Trophoblast cell (in vitro differentiated cells and primary cell): ENCODE results near the gene GSK3B.

Source experiments
- DNase-seq, 2 donors: peaks; one replicate each; pipeline ENCODE4 v3.0.0-alpha.2; 2016
- H2AFZ ChIP-seq: 2 replicates; pipeline ENCODE4 v1.6.1; 2013; ENCODE audit warnings: low read length, moderate library complexity, mild to moderate bottlenecking; ENCODE audit not compliant: insufficient read depth, poor library complexity
- H2AK5ac ChIP-seq: 2 replicates; pipeline ENCODE4 v1.6.1; 2013; ENCODE audit warnings: mild to moderate bottlenecking, low read length
- H2BK120ac ChIP-seq: 2 replicates; pipeline ENCODE4 v1.6.1; 2013; ENCODE audit warnings: low read length, mild to moderate bottlenecking, moderate library complexity; ENCODE audit not compliant: insufficient read depth, poor library complexity
- H2BK12ac ChIP-seq: 2 replicates; pipeline ENCODE4 v1.6.1; 2013; ENCODE audit warnings: mild to moderate bottlenecking, low read length, moderate library complexity
- H2BK5ac ChIP-seq: 2 replicates; pipeline ENCODE4 v1.6.1; 2013; ENCODE audit warnings: low read length, low read depth, moderate library complexity, mild to moderate bottlenecking; ENCODE audit not compliant: poor library complexity
- H3K14ac ChIP-seq: 2 replicates; pipeline ENCODE4 v1.6.1; 2013; ENCODE audit warnings: mild to moderate bottlenecking, low read length
- H3K18ac ChIP-seq: 2 replicates; pipeline ENCODE4 v1.6.1; 2013; ENCODE audit warnings: mild to moderate bottlenecking, low read length
- H3K23ac ChIP-seq: 2 replicates; pipeline ENCODE4 v1.6.1; 2013; ENCODE audit warnings: low read length
- H3K27ac ChIP-seq: 2 replicates; pipeline ENCODE4 v1.5.1; 2013; ENCODE audit warnings: low read depth, mild to moderate bottlenecking, inconsistent platforms, low read length, moderate library complexity
- H3K27me3 ChIP-seq: 2 replicates; pipeline ENCODE4 v1.6.1; 2013; ENCODE audit warnings: inconsistent platforms, mild to moderate bottlenecking, low read length, moderate library complexity; ENCODE audit not compliant: insufficient read depth
- H3K36me3 ChIP-seq, 2 experiments: 1 replicate in 1 of 2; 2 replicates in 1 of 2; pipeline ENCODE4 v1.6.1; 2013; ENCODE audit warnings: low read length in 2 of 2, mild to moderate bottlenecking in 2 of 2, moderate library complexity in 1 of 2; ENCODE audit not compliant: insufficient read depth in 2 of 2, control insufficient read depth in 1 of 2
- H3K4ac ChIP-seq: 2 replicates; pipeline ENCODE4 v1.6.1; 2013; ENCODE audit warnings: low read depth, mild to moderate bottlenecking, low read length, moderate library complexity
- H3K4me1 ChIP-seq, 2 experiments: 1 replicate in 1 of 2; 2 replicates in 1 of 2; pipeline ENCODE4 v1.6.1; 2013; ENCODE audit warnings: low read length in 2 of 2, mild to moderate bottlenecking in 2 of 2, moderate library complexity in 1 of 2; ENCODE audit not compliant: insufficient read depth in 2 of 2, control insufficient read depth in 1 of 2
- H3K4me2 ChIP-seq: 2 replicates; pipeline ENCODE4 v1.6.1; 2013; ENCODE audit warnings: inconsistent platforms, mild to moderate bottlenecking, low read length, moderate library complexity
- H3K4me3 ChIP-seq: 2 replicates; pipeline ENCODE4 v1.5.1; 2013; ENCODE audit warnings: mild to moderate bottlenecking, low read depth, low read length, inconsistent platforms
- H3K79me1 ChIP-seq: one replicate; pipeline ENCODE4 v1.6.1; 2013; ENCODE audit warnings: low read length
- H3K79me2 ChIP-seq: 2 replicates; pipeline ENCODE4 v1.6.1; 2013; ENCODE audit warnings: low read length, mild to moderate bottlenecking; ENCODE audit not compliant: control insufficient read depth, insufficient read depth, poor library complexity
- H3K9ac ChIP-seq: 2 replicates; pipeline ENCODE4 v1.6.1; 2013; ENCODE audit warnings: mild to moderate bottlenecking, low read length
- H3K9me3 ChIP-seq: 2 replicates; pipeline ENCODE4 v1.6.1; 2013; ENCODE audit warnings: low read depth, mild to moderate bottlenecking, control low read depth, inconsistent platforms, low read length; ENCODE audit not compliant: insufficient read depth
- H4K12ac ChIP-seq: 2 replicates; pipeline ENCODE4 v1.6.1; 2013; ENCODE audit warnings: low read depth, mild to moderate bottlenecking, low read length, moderate library complexity
- H4K8ac ChIP-seq: 2 replicates; pipeline ENCODE4 v1.6.1; 2013; ENCODE audit warnings: low read depth, mild to moderate bottlenecking, low read length, moderate library complexity
- H4K91ac ChIP-seq: one replicate; pipeline ENCODE4 v1.6.1; 2013; ENCODE audit warnings: low read depth, mild to moderate bottlenecking, low read length, moderate library complexity
- WGBS: extraction: QIAGEN DNeasy Blood & Tissue Kit; methylation state at CpG from one replicate; pipeline ENCODE4 v1.1.7; 2013; ENCODE audit warnings: missing lambda C conversion rate; ENCODE audit not compliant: insufficient read length, insufficient coverage; ENCODE audit errors: extremely low coverage; 5-methylcytosine and 5-hydroxymethylcytosine counted together

GSK3B gene

GRCh38 chr3:120093119-120093910 is 932 bp downstream of the GSK3B start:
- peaks cover 1 to 7% of the 10 kb centered on the region in 2 experiments for H3K4me1 ChIP-seq
- peaks cover 21% of the 10 kb centered on the region for H3K79me1 ChIP-seq
- peak overlapping the region; percentile 78 for H3K4me3 ChIP-seq
- peak overlapping the region; percentile 71 for H3K9ac ChIP-seq
- H2AK5ac ChIP-seq: no peak overlapping the region
- peak overlapping the region; percentile 96 for H2BK5ac ChIP-seq
- no peaks in the 10 kb centered on the region for H3K36me3 ChIP-seq
- peak overlapping the region; percentile 65 for H3K4me2 ChIP-seq
- H2BK12ac ChIP-seq: no peak overlapping the region
- no peak overlapping the region for H3K23ac ChIP-seq
- H3K9me3 ChIP-seq: no peaks in the 10 kb centered on the region
- peak overlapping the region; percentile 92 for H4K8ac ChIP-seq
- peak overlapping the region; percentile 96 for H3K4ac ChIP-seq
- H3K27ac ChIP-seq: peak overlapping the region; percentile 99
- H4K91ac ChIP-seq: peak overlapping the region; percentile 98
- peaks cover 22% of the 10 kb centered on the region for H3K79me2 ChIP-seq
- H2AFZ ChIP-seq: peak overlapping the region; percentile 82
- no peaks in the 10 kb centered on the region for H3K27me3 ChIP-seq
- no peak overlapping the region for H2BK120ac ChIP-seq
- H4K12ac ChIP-seq: no peak overlapping the region
- H3K18ac ChIP-seq: peak overlapping the region; percentile 99
- no CpG with 5 or more reads among the region's 22 CpGs for WGBS
- H3K14ac ChIP-seq: peak overlapping the region; percentile 95
- DNase-seq: no peak

- WGBS: no CpG with 5 or more reads among the region's 1 CpG
- H3K9me3 ChIP-seq: no peaks in the 10 kb centered on the region
Measured at GRCh38 chr3:120092474-120092873, 1.8 kb downstream of the GSK3B start.

GRCh38 chr3:120090422-120090821 is 3.8 kb downstream of the GSK3B start:
- no peak for DNase-seq
- Histone ChIP-seq H3K18ac (no peak overlapping the region), H3K14ac (no peak overlapping the region), H3K27ac (no peak overlapping the region), H2BK5ac (no peak overlapping the region), H3K9me3 (no peaks in the 10 kb centered on the region), H2AK5ac (no peak overlapping the region), H3K79me2 (peaks cover 25% of the 10 kb centered on the region), H3K9ac (no peak overlapping the region), H3K36me3 (peaks cover 0 to 2% of the 10 kb centered on the region in 2 experiments), H4K8ac (no peak overlapping the region), H2AFZ (no peak overlapping the region), H4K12ac (no peak overlapping the region), H4K91ac (no peak overlapping the region), H3K4me3 (no peak overlapping the region), H3K79me1 (peaks cover 13% of the 10 kb centered on the region), H2BK12ac (no peak overlapping the region), H3K4ac (peak overlapping the region; percentile 65), H3K23ac (no peak overlapping the region), H2BK120ac (no peak overlapping the region), H3K27me3 (no peaks in the 10 kb centered on the region), H3K4me2 (peak overlapping the region; percentile 38), H3K4me1 (peaks cover 0 to 2% of the 10 kb centered on the region in 2 experiments)
- no CpG with 5 or more reads among the region's 1 CpG for WGBS

More at GRCh38 chr3:120092474-120092873, 1.8 kb downstream of the GSK3B start:
- Histone ChIP-seq H3K4me3 (no peak overlapping the region), H2AK5ac (no peak overlapping the region), H3K18ac (no peak overlapping the region), H3K79me2 (peaks cover 26% of the 10 kb centered on the region), H3K23ac (no peak overlapping the region), H3K9ac (no peak overlapping the region), H2BK12ac (no peak overlapping the region), H3K4me2 (peak overlapping the region; percentile 65), H4K8ac (no peak overlapping the region), H2BK120ac (no peak overlapping the region), H3K36me3 (no peaks in the 10 kb centered on the region), H4K91ac (no peak overlapping the region), H3K14ac (no peak overlapping the region), H3K4ac (no peak overlapping the region), H2BK5ac (no peak overlapping the region), H4K12ac (no peak overlapping the region), H3K27me3 (no peaks in the 10 kb centered on the region), H3K4me1 (peaks cover 0 to 6% of the 10 kb centered on the region in 2 experiments), H2AFZ (no peak overlapping the region), H3K27ac (no peak overlapping the region), H3K79me1 (peaks cover 20% of the 10 kb centered on the region)
- no peak for DNase-seq

- H3K36me3 ChIP-seq: peaks cover 0 to 2% of the 10 kb centered on the region in 2 experiments
Measured at GRCh38 chr3:120089089-120089488, 5.2 kb downstream of the GSK3B start.

More at GRCh38 chr3:120089089-120089488, 5.2 kb downstream of the GSK3B start:
- Histone ChIP-seq H3K4ac (peak overlapping the region; percentile 93), H2AK5ac (no peak overlapping the region), H3K27me3 (no peaks in the 10 kb centered on the region), H4K8ac (no peak overlapping the region), H3K23ac (no peak overlapping the region), H2BK120ac (no peak overlapping the region), H2BK5ac (no peak overlapping the region), H3K4me3 (no peak overlapping the region), H3K4me2 (no peak overlapping the region), H3K14ac (no peak overlapping the region), H3K27ac (no peak overlapping the region), H3K79me2 (peaks cover 20% of the 10 kb centered on the region), H3K18ac (no peak overlapping the region), H4K91ac (no peak overlapping the region), H4K12ac (no peak overlapping the region), H3K4me1 (peaks cover 0 to 3% of the 10 kb centered on the region in 2 experiments), H2BK12ac (no peak overlapping the region), H3K9me3 (no peaks in the 10 kb centered on the region), H3K79me1 (peaks cover 4% of the 10 kb centered on the region), H3K9ac (no peak overlapping the region), H2AFZ (no peak overlapping the region)
- DNase-seq: no peak
- WGBS: no CpG with 5 or more reads among the region's 4 CpGs
